ENCODE measurements around the gene CARD9. TPM values are rescaled to one million over a fixed set of nuclear protein-coding genes. Genes with fewer than 3 reads are reported as not detected.
"Not testable (repeated sequence)": the region's sequence is repeated elsewhere in the genome, so short reads cannot be mapped to it uniquely, and the experiment has no call there.

The CARD9 gene
- total RNA-seq, 5 donors from 2014 or later (not counting 1 experiment from before 2014, with no cell fraction given), result 0.43 to 1.4 (median 0.76) TPM

- POLR2A ChIA-PET, result no interaction called here
- no peaks in the 10 kb centered on the region for H3K27me3 Mint-ChIP-seq
Measured at GRCh38 chr9:136323371-136323789, 50.1 kb downstream of the CARD9 start.

GRCh38 chr9:136322756-136323330, 50.6 kb downstream of the CARD9 start:
- Histone ChIP-seq H3K4me3 (ENCODE audit: control insufficient read depth in 1 of 2, extremely low read depth in 1 of 2, low read length in 1 of 2) (no peak overlapping the region), H3K36me3 (ENCODE audit: control insufficient read depth in 2 of 2, extremely low read depth in 1 of 2, insufficient read depth in 1 of 2, low read length in 1 of 2) (no peaks in the 10 kb centered on the region), H3K27me3 (replicated peaks in 1 of 2; ENCODE audit: control insufficient read depth in 2 of 2, extremely low read depth in 1 of 2, insufficient read depth in 2 of 2, low read length in 1 of 2) (peaks cover 0 to 33% of the 10 kb centered on the region in 2 experiments), H3K27ac (ENCODE audit: low read length) (no peak overlapping the region), H3K4me1 (ENCODE audit: control insufficient read depth in 1 of 2, extremely low read depth in 1 of 2, insufficient read depth in 2 of 2, low read length in 2 of 2) (peaks cover 0 to 20% of the 10 kb centered on the region in 2 experiments), H3K9me3 (no peaks in the 10 kb centered on the region)
- Mint-ChIP-seq H3K4me3 (no peak overlapping the region), H3K27ac (no peak overlapping the region), H3K36me3 (no peaks in the 10 kb centered on the region), H3K4me1 (peaks cover 0 to 3% (median 0%) of the 10 kb centered on the region in 3 donors), H3K9me3 (no peaks in the 10 kb centered on the region), H3K27me3 (no peaks in the 10 kb centered on the region)
- ATAC-seq (replicated peaks in 1 of 4) (no peak), DNase-seq (no peak)
- ChIA-PET CTCF (no interaction called here), POLR2A (no interaction called here)
- 82% methylated on average over 22 of the region's 23 CpGs for WGBS (ENCODE audit: insufficient coverage)

More at GRCh38 chr9:136323371-136323789, 50.1 kb downstream of the CARD9 start:
- Histone ChIP-seq H3K4me1 (ENCODE audit: control insufficient read depth in 1 of 2, extremely low read depth in 1 of 2, insufficient read depth in 2 of 2, low read length in 2 of 2) (peaks cover 0 to 24% of the 10 kb centered on the region in 2 experiments), H3K9me3 (no peaks in the 10 kb centered on the region), H3K36me3 (ENCODE audit: control insufficient read depth in 2 of 2, extremely low read depth in 1 of 2, insufficient read depth in 1 of 2, low read length in 1 of 2) (no peaks in the 10 kb centered on the region), H3K27me3 (replicated peaks in 1 of 2; ENCODE audit: control insufficient read depth in 2 of 2, extremely low read depth in 1 of 2, insufficient read depth in 2 of 2, low read length in 1 of 2) (peaks cover 0 to 36% of the 10 kb centered on the region in 2 experiments), H3K4me3 (ENCODE audit: control insufficient read depth in 1 of 2, extremely low read depth in 1 of 2, low read length in 1 of 2) (no peak overlapping the region), H3K27ac (ENCODE audit: low read length) (no peak overlapping the region)
- CTCF ChIA-PET, result interaction anchor here in 1 of 2 donors (0.5 kb wide), 1 partner anchor 1268 kb away, joined by 3 read pairs; no protein-coding TSS in a partner anchor
- peaks cover 0 to 3% (median 0%) of the 10 kb centered on the region in 3 donors for H3K4me1 Mint-ChIP-seq
- H3K4me3 Mint-ChIP-seq, result no peak overlapping the region
- H3K27ac Mint-ChIP-seq, result no peak overlapping the region
- WGBS (ENCODE audit: insufficient coverage), result 52% methylated on average over 10 of the region's 17 CpGs
- ATAC-seq (replicated peaks in 1 of 4) (no peak), DNase-seq (no peak)
- H3K36me3 Mint-ChIP-seq, result no peaks in the 10 kb centered on the region
- no peaks in the 10 kb centered on the region for H3K9me3 Mint-ChIP-seq

GRCh38 chr9:136321561-136321960, 51.9 kb downstream of the CARD9 start:
- ATAC-seq (replicated peaks in 1 of 4) (no peak), DNase-seq (no peak)
- Mint-ChIP-seq H3K36me3 (no peaks in the 10 kb centered on the region), H3K4me3 (no peak overlapping the region), H3K9me3 (no peaks in the 10 kb centered on the region), H3K27ac (no peak overlapping the region), H3K4me1 (peaks cover 0 to 2% (median 0%) of the 10 kb centered on the region in 3 donors), H3K27me3 (no peaks in the 10 kb centered on the region)
- POLR2A ChIA-PET, result no interaction called here
- Histone ChIP-seq H3K36me3 (ENCODE audit: control insufficient read depth in 2 of 2, extremely low read depth in 1 of 2, insufficient read depth in 1 of 2, low read length in 1 of 2) (no peaks in the 10 kb centered on the region), H3K4me3 (ENCODE audit: control insufficient read depth in 1 of 2, extremely low read depth in 1 of 2, low read length in 1 of 2) (no peak overlapping the region), H3K4me1 (ENCODE audit: control insufficient read depth in 1 of 2, extremely low read depth in 1 of 2, insufficient read depth in 2 of 2, low read length in 2 of 2) (peaks cover 0 to 26% of the 10 kb centered on the region in 2 experiments), H3K9me3 (no peaks in the 10 kb centered on the region), H3K27me3 (replicated peaks in 1 of 2; ENCODE audit: control insufficient read depth in 2 of 2, extremely low read depth in 1 of 2, insufficient read depth in 2 of 2, low read length in 1 of 2) (peaks cover 0 to 27% of the 10 kb centered on the region in 2 experiments), H3K27ac (ENCODE audit: low read length) (no peak overlapping the region)
- CTCF ChIA-PET, result no interaction called here
- 84% methylated on average over 17 of the region's 19 CpGs for WGBS (ENCODE audit: insufficient coverage)

GRCh38 chr9:136320972-136321371, 52.5 kb downstream of the CARD9 start:
- H3K4me3 Mint-ChIP-seq, result not testable (repeated sequence)

GRCh38 chr9:136319955-136320354, 53.5 kb downstream of the CARD9 start:
- H3K27ac Mint-ChIP-seq; H3K27ac ChIP-seq (ENCODE audit: low read length); H3K9me3 Mint-ChIP-seq; H3K36me3 Mint-ChIP-seq; ATAC-seq (replicated peaks in 1 of 4); H3K36me3 ChIP-seq (ENCODE audit: control insufficient read depth in 2 of 2, extremely low read depth in 1 of 2, insufficient read depth in 1 of 2, low read length in 1 of 2); H3K27me3 Mint-ChIP-seq; DNase-seq; H3K9me3 ChIP-seq; H3K4me3 ChIP-seq (ENCODE audit: control insufficient read depth in 1 of 2, extremely low read depth in 1 of 2, low read length in 1 of 2); POLR2A ChIA-PET; H3K4me1 Mint-ChIP-seq; H3K4me3 Mint-ChIP-seq; CTCF ChIA-PET: not testable (repeated sequence)
- Histone ChIP-seq H3K27me3 (replicated peaks in 1 of 2; ENCODE audit: control insufficient read depth in 2 of 2, extremely low read depth in 1 of 2, insufficient read depth in 2 of 2, low read length in 1 of 2) (peaks cover 0 to 12% of the 10 kb centered on the region in 2 experiments), H3K4me1 (ENCODE audit: control insufficient read depth in 1 of 2, extremely low read depth in 1 of 2, insufficient read depth in 2 of 2, low read length in 2 of 2) (peaks cover 0 to 31% of the 10 kb centered on the region in 2 experiments)
- no CpG with 5 or more reads among the region's 3 CpGs for WGBS (ENCODE audit: insufficient coverage)

More at GRCh38 chr9:136320972-136321371, 52.5 kb downstream of the CARD9 start:
- DNase-seq; H3K27me3 Mint-ChIP-seq; H3K27ac ChIP-seq (ENCODE audit: low read length); CTCF ChIA-PET; H3K27ac Mint-ChIP-seq; H3K4me1 Mint-ChIP-seq; POLR2A ChIA-PET; ATAC-seq (replicated peaks in 1 of 4); H3K4me3 ChIP-seq (ENCODE audit: control insufficient read depth in 1 of 2, extremely low read depth in 1 of 2, low read length in 1 of 2); H3K9me3 Mint-ChIP-seq; H3K36me3 ChIP-seq (ENCODE audit: control insufficient read depth in 2 of 2, extremely low read depth in 1 of 2, insufficient read depth in 1 of 2, low read length in 1 of 2); H3K36me3 Mint-ChIP-seq; H3K9me3 ChIP-seq: not testable (repeated sequence)
- H3K27me3 ChIP-seq (replicated peaks in 1 of 2; ENCODE audit: control insufficient read depth in 2 of 2, extremely low read depth in 1 of 2, insufficient read depth in 2 of 2, low read length in 1 of 2), result peaks cover 0 to 22% of the 10 kb centered on the region in 2 experiments
- peaks cover 0 to 23% of the 10 kb centered on the region in 2 experiments for H3K4me1 ChIP-seq (ENCODE audit: control insufficient read depth in 1 of 2, extremely low read depth in 1 of 2, insufficient read depth in 2 of 2, low read length in 2 of 2)

- DNase-seq; H3K27ac ChIP-seq (ENCODE audit: low read length); ATAC-seq (replicated peaks in 1 of 4); POLR2A ChIA-PET; H3K9me3 Mint-ChIP-seq; H3K27ac Mint-ChIP-seq; H3K4me3 Mint-ChIP-seq; H3K4me1 Mint-ChIP-seq; H3K27me3 ChIP-seq (replicated peaks in 1 of 2; ENCODE audit: control insufficient read depth in 2 of 2, extremely low read depth in 1 of 2, insufficient read depth in 2 of 2, low read length in 1 of 2); H3K36me3 ChIP-seq (ENCODE audit: control insufficient read depth in 2 of 2, extremely low read depth in 1 of 2, insufficient read depth in 1 of 2, low read length in 1 of 2); H3K4me3 ChIP-seq (ENCODE audit: control insufficient read depth in 1 of 2, extremely low read depth in 1 of 2, low read length in 1 of 2); H3K27me3 Mint-ChIP-seq; H3K9me3 ChIP-seq; H3K36me3 Mint-ChIP-seq: not testable (repeated sequence)
- CTCF ChIA-PET, result interaction anchor here in 1 of 2 donors (0.7 kb wide), 1 partner anchor 64 kb away, joined by 6 read pairs; no protein-coding TSS in a partner anchor
- 95% methylated on average over 12 of the region's 14 CpGs for WGBS (ENCODE audit: insufficient coverage)
- peaks cover 0 to 31% of the 10 kb centered on the region in 2 experiments for H3K4me1 ChIP-seq (ENCODE audit: control insufficient read depth in 1 of 2, extremely low read depth in 1 of 2, insufficient read depth in 2 of 2, low read length in 2 of 2)
Measured at GRCh38 chr9:136319244-136319643, 54.2 kb downstream of the CARD9 start.
